HCT116 (cell line): ENCODE data around the gene ITIH4. TPM values are rescaled to one million over a fixed set of nuclear protein-coding genes. Genes with fewer than 3 reads are reported as not detected.

Experiments
- ATAC-seq: fragments of 200-7000 bp; cut with Tn5 transposase; 2 replicates; pipeline ENCODE4 v1.9.1; 2020; ENCODE audit warnings: mild to moderate bottlenecking, moderate library complexity
- BruUV-seq: library from RNA; stranded (reverse); fragments of 400-500 nt; replicated peaks from 2 replicates; lab custom pipeline; 2021; lab: Mats Ljungman, UMichigan
- CTCF ChIA-PET: fragments of 300-600 bp; sonication (Branson Sonifier 250); formaldehyde crosslinking; loops from one replicate; lab custom pipeline; 2021; ENCODE audit warnings: antibody characterized with exemption; lab: Charles Lee
- POLR2A ChIA-PET: fragments of 300-600, 350-600 bp; sonication (Branson Sonifier 250); formaldehyde crosslinking; loops from one replicate; lab custom pipeline; 2021; ENCODE audit warnings: antibody characterized with exemption; lab: Charles Lee
- RAD21 ChIA-PET, 2 experiments: fragments of 300-600 bp; sonication (Branson Sonifier 250); formaldehyde crosslinking; loops; one replicate each; lab custom pipeline; 2023; ENCODE audit warnings: low total read pairs in 2 of 2; ENCODE audit not compliant: uncharacterized antibody in 2 of 2, unreplicated experiment in 2 of 2, low non-redundant PET in 1 of 2; lab: Charles Lee
- DNase-seq: peaks from one replicate; pipeline ENCODE4 v3.0.0-alpha.2; 2010; ENCODE audit warnings: low read depth, low spot score
- H2AFZ ChIP-seq: fragments of 200-600 bp; shearing (Covaris generic), sonication (generic); 2 replicates; pipeline ENCODE4 v1.6.1; 2017; ENCODE audit warnings: low read depth, mixed run types, mixed read lengths, antibody characterized with exemption, low read length; ENCODE audit not compliant: poor library complexity, severe bottlenecking
- H3K27ac ChIP-seq: 2 replicates; pipeline ENCODE4 v1.5.1; 2012; ENCODE audit warnings: low read depth, low read length
- H3K27me3 ChIP-seq: fragments of 200-600 bp; sonication (generic); 2 replicates; pipeline ENCODE4 v1.6.1; 2016; ENCODE audit warnings: mixed run types, low read length, mixed read lengths; ENCODE audit not compliant: insufficient read depth
- H3K36me3 ChIP-seq, 2 experiments: fragments of 200-500 bp in 1 of 2; fragments of 200-600 bp in 1 of 2; sonication (Bioruptor generic) in 1 of 2; sonication (generic) in 1 of 2; 2 replicates each; pipeline versions ENCODE4 v1.5.1 to v1.6.1; 2014 to 2016; ENCODE audit warnings: low read length in 2 of 2, inconsistent platforms in 1 of 2, mixed read lengths in 1 of 2, mixed run types in 1 of 2; ENCODE audit not compliant: insufficient read depth in 2 of 2, control insufficient read depth in 1 of 2
- H3K4me1 ChIP-seq, 2 experiments: fragments of 200-600 bp in 1 of 2; sonication (generic) in 1 of 2; 2 replicates each; pipeline versions ENCODE4 v1.5.1 to v1.6.1; 2012 to 2017; ENCODE audit warnings: low read length in 2 of 2, inconsistent platforms in 1 of 2, mild to moderate bottlenecking in 1 of 2, mixed read lengths in 1 of 2, mixed run types in 1 of 2, moderate library complexity in 1 of 2; ENCODE audit not compliant: insufficient read depth in 2 of 2, control insufficient read depth in 1 of 2
- H3K4me2 ChIP-seq: fragments of 200-600 bp; sonication (generic); 2 replicates; pipeline ENCODE4 v1.6.1; 2017; ENCODE audit warnings: mixed run types, low read length, mixed read lengths
- H3K4me3 ChIP-seq, 2 experiments: fragments of 200-600 bp in 1 of 2; sonication (generic) in 1 of 2; replicated peaks in 1 of 2; 2 replicates each; pipeline ENCODE4 v1.5.1; 2011 to 2016; ENCODE audit warnings: low read length in 2 of 2, control low read depth in 1 of 2, low read depth in 1 of 2, mild to moderate bottlenecking in 1 of 2, mixed read lengths in 1 of 2, mixed run types in 1 of 2
- H3K79me2 ChIP-seq: fragments of 200-600 bp; sonication (generic); 2 replicates; pipeline ENCODE4 v1.6.1; 2017; ENCODE audit warnings: mild to moderate bottlenecking, mixed run types, low read length, moderate library complexity, mixed read lengths; ENCODE audit not compliant: insufficient read depth
- H3K9ac ChIP-seq: fragments of 200-600 bp; sonication (generic); 2 replicates; pipeline ENCODE4 v1.6.1; 2016; ENCODE audit warnings: low read length, mixed read lengths
- H3K9me2 ChIP-seq: fragments of 200-600 bp; sonication (generic), shearing (Covaris generic); 2 replicates; pipeline ENCODE4 v1.6.1; 2017; ENCODE audit warnings: mixed run types, mild to moderate bottlenecking, moderate library complexity; ENCODE audit not compliant: insufficient read depth
- H3K9me3 ChIP-seq, 2 experiments: fragments of 200-500 bp in 1 of 2; fragments of 200-600 bp in 1 of 2; sonication (Bioruptor generic) in 1 of 2; sonication (generic) in 1 of 2; 2 replicates each; pipeline ENCODE4 v1.6.1; 2014 to 2017; ENCODE audit warnings: low read length in 2 of 2, mixed read lengths in 2 of 2, inconsistent platforms in 1 of 2, low read depth in 1 of 2, mild to moderate bottlenecking in 1 of 2, mixed run types in 1 of 2, moderate library complexity in 1 of 2; ENCODE audit not compliant: control insufficient read depth in 1 of 2, insufficient read depth in 1 of 2
- H4K20me1 ChIP-seq: fragments of 200-600 bp; sonication (generic), shearing (Covaris generic); 2 replicates; pipeline ENCODE4 v1.6.1; 2017; ENCODE audit warnings: mixed run types, mild to moderate bottlenecking, moderate library complexity; ENCODE audit not compliant: insufficient read depth
- CEBPB ChIP-seq: IDR thresholded peaks from 2 replicates; pipeline ENCODE4 v1.6.1; 2012; ENCODE audit warnings: low read depth
- CTCF ChIP-seq, 3 experiments: fragments of 200-600 bp in 1 of 3; sonication (generic) in 1 of 3; IDR thresholded peaks in 2 of 3; conservative IDR thresholded peaks in 1 of 3; 2 replicates each; pipeline ENCODE4 v1.5.1; 2012 to 2017; ENCODE audit warnings: low read depth in 2 of 3, low read length in 2 of 3, antibody characterized with exemption in 1 of 3, borderline replicate concordance in 1 of 3, control low read depth in 1 of 3, mild to moderate bottlenecking in 1 of 3, mixed read lengths in 1 of 3, mixed run types in 1 of 3, moderate library complexity in 1 of 3; ENCODE audit not compliant: insufficient read depth in 1 of 3
- EZH2 ChIP-seq: fragments of 200-600 bp; sonication (generic); IDR thresholded peaks from 2 replicates; pipeline ENCODE4 v1.6.1; 2017; ENCODE audit warnings: antibody characterized with exemption, mixed run types
- EZH2phosphoT487 ChIP-seq: fragments of 200-600 bp; IDR thresholded peaks from 2 replicates; pipeline ENCODE4 v1.6.1; 2018; ENCODE audit warnings: antibody characterized with exemption, borderline replicate concordance
- JUND ChIP-seq: IDR thresholded peaks from 2 replicates; pipeline ENCODE4 v1.6.1; 2012
- POLR2A ChIP-seq: IDR thresholded peaks from 2 replicates; pipeline ENCODE4 v1.7.0; 2011; ENCODE audit warnings: borderline replicate concordance; ENCODE audit not compliant: insufficient read depth, insufficient read length; ENCODE audit errors: extremely low read depth
- SP1 ChIP-seq: IDR thresholded peaks from 2 replicates; pipeline ENCODE4 v1.6.1; 2012; ENCODE audit warnings: low read depth
- SRF ChIP-seq: IDR thresholded peaks from 2 replicates; pipeline ENCODE4 v1.6.1; 2012; ENCODE audit warnings: low read depth
- YY1 ChIP-seq: IDR thresholded peaks from 2 replicates; pipeline ENCODE4 v1.6.1; 2011; ENCODE audit warnings: low read length, low read depth, moderate library complexity, mild to moderate bottlenecking; ENCODE audit not compliant: insufficient replicate concordance; ENCODE audit errors: extremely low read depth
- ZBTB33 ChIP-seq: IDR thresholded peaks from 2 replicates; pipeline ENCODE4 v1.6.1; 2011; ENCODE audit warnings: mild to moderate bottlenecking, low read length, moderate library complexity; ENCODE audit not compliant: insufficient replicate concordance; ENCODE audit errors: extremely low read depth
- ZNF274 ChIP-seq: fragments of 200-500 bp; sonication (Bioruptor generic); IDR thresholded peaks from 2 replicates; pipeline ENCODE4 v1.6.1; 2014; ENCODE audit warnings: mild to moderate bottlenecking, low read depth, low read length, inconsistent platforms
- intact Hi-C: fragments of 100-400 bp; cut with micrococcal nuclease; formaldehyde crosslinking; loops from 2 replicates; pipeline ENCODE4 v1.10.0; 2022
- total RNA-seq: library from RNA; stranded (reverse); gene quantifications from one replicate; pipeline ENCODE4 v1.2.1, GENCODE V29; 2021; ENCODE audit not compliant: unreplicated experiment
- TF ChIP-seq, protein P1 (sequence below): IDR thresholded peaks from 2 replicates; pipeline ENCODE4 v1.6.1; 2012
- TF ChIP-seq, protein P2 (sequence below): IDR thresholded peaks from 2 replicates; pipeline ENCODE4 v1.6.1; 2012; ENCODE audit warnings: low read depth

The ITIH4 gene
- total RNA-seq, 1 experiment from 2014 or later: 4.1 TPM

DNA sequence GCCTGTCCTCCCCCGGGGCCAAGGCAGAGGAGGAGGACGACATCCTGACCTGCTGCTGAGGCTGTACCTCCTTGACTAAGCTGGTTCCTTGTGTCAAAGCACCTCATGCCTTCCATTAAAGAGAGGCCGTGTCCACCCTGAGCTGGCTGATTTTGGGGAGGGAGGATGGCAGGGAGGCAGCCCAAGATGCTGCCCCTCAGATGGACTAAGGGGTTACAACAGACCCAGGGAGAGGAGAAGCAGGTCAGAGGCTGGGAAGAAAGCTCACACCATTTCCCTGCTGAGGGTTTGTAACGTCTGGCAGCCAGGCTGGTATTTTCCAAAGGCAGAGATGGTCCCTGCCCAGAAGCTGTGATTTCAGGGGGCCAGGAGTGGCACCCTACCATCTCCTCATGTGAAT is 38.5 kb downstream of the ITIH4 start:
- ChIA-PET POLR2A (no interaction called here), CTCF (interaction anchor here (1.2 kb wide), 1 partner anchor 9 kb away, joined by 3 read pairs; no protein-coding TSS in a partner anchor), RAD21 (interaction anchor here in 1 of 2 experiments (0.6 kb wide), 1 partner anchor 65 kb away, joined by 4 read pairs; no protein-coding TSS in a partner anchor)
- Histone ChIP-seq H3K36me3 (no peaks in the 10 kb centered on the region), H3K79me2 (no peaks in the 10 kb centered on the region), H2AFZ (no peak overlapping the region), H3K4me3 (no peak overlapping the region), H4K20me1 (no peaks in the 10 kb centered on the region), H3K4me2 (no peak overlapping the region), H3K27me3 (no peaks in the 10 kb centered on the region), H3K4me1 (no peaks in the 10 kb centered on the region), H3K9me2 (no peaks in the 10 kb centered on the region), H3K9me3 (no peaks in the 10 kb centered on the region), H3K9ac (no peak overlapping the region), H3K27ac (no peak overlapping the region)
- ATAC-seq: no peak
- no TSS peak for BruUV-seq
- TF ChIP-seq SP1 (no peak), EZH2 (no peak), ZNF274 (no peak), JUND (no peak)
- TF ChIP-seq, protein P1, sequence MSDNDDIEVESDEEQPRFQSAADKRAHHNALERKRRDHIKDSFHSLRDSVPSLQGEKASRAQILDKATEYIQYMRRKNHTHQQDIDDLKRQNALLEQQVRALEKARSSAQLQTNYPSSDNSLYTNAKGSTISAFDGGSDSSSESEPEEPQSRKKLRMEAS: no peak
- DNase-seq: no peak
- intact Hi-C loops: no loop called here

DNA sequence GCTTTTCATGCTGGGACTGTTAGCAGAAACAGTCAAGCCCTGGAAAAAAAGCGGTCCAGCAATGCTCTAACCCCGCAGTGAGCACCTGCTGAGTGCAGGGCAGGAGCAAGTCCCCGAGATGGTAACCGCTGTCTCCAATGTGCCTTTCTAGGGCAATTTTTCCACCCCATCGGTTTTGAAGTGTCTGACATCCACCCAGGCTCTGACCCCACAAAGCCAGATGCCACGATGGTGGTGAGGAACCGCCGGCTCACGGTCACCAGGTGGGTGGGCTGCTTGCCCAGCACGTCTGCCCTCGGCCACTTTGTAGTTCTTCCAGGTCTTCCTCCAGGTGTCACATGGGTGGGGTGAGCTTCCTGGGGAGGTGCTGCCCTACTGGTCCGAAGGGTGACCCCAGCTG is 39.1 kb downstream of the ITIH4 start:
- Histone ChIP-seq H4K20me1 (no peaks in the 10 kb centered on the region), H3K4me2 (no peak overlapping the region), H3K4me3 (no peak overlapping the region), H3K36me3 (no peaks in the 10 kb centered on the region), H3K9me2 (no peaks in the 10 kb centered on the region), H3K27me3 (no peaks in the 10 kb centered on the region), H3K4me1 (no peaks in the 10 kb centered on the region), H3K9ac (no peak overlapping the region), H3K79me2 (no peaks in the 10 kb centered on the region), H3K9me3 (no peaks in the 10 kb centered on the region), H2AFZ (no peak overlapping the region), H3K27ac (no peak overlapping the region)
- intact Hi-C loops: no loop called here
- ChIA-PET CTCF (no interaction called here), RAD21 (interaction anchor here in 1 of 2 experiments (0.6 kb wide), 1 partner anchor 66 kb away, joined by 4 read pairs; no protein-coding TSS in a partner anchor), POLR2A (no interaction called here)
- DNase-seq (no peak), ATAC-seq (no peak)
- BruUV-seq: no TSS peak
- TF ChIP-seq YY1 (no peak), EZH2phosphoT487 (no peak), EZH2 (no peak), CTCF (IDR thresholded peaks at IDR 0.05 in 2 of 3, conservative IDR thresholded peaks at IDR 0.05 in 1 of 3; ENCODE audit: borderline replicate concordance in 1 of 3, insufficient read depth in 1 of 3, low read depth in 2 of 3, low read length in 2 of 3) (no peak), CEBPB (no peak), SRF (no peak), POLR2A (no peak), ZBTB33 (no peak)
- TF ChIP-seq, protein P2, sequence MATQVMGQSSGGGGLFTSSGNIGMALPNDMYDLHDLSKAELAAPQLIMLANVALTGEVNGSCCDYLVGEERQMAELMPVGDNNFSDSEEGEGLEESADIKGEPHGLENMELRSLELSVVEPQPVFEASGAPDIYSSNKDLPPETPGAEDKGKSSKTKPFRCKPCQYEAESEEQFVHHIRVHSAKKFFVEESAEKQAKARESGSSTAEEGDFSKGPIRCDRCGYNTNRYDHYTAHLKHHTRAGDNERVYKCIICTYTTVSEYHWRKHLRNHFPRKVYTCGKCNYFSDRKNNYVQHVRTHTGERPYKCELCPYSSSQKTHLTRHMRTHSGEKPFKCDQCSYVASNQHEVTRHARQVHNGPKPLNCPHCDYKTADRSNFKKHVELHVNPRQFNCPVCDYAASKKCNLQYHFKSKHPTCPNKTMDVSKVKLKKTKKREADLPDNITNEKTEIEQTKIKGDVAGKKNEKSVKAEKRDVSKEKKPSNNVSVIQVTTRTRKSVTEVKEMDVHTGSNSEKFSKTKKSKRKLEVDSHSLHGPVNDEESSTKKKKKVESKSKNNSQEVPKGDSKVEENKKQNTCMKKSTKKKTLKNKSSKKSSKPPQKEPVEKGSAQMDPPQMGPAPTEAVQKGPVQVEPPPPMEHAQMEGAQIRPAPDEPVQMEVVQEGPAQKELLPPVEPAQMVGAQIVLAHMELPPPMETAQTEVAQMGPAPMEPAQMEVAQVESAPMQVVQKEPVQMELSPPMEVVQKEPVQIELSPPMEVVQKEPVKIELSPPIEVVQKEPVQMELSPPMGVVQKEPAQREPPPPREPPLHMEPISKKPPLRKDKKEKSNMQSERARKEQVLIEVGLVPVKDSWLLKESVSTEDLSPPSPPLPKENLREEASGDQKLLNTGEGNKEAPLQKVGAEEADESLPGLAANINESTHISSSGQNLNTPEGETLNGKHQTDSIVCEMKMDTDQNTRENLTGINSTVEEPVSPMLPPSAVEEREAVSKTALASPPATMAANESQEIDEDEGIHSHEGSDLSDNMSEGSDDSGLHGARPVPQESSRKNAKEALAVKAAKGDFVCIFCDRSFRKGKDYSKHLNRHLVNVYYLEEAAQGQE: no peak
